ENCODE data around the gene ARL4A.
"Not testable (repeated sequence)": the region's sequence is repeated elsewhere in the genome, so short reads cannot be mapped to it uniquely, and the experiment has no call there.

The ARL4A gene

GRCh38 chr7:12646139-12646538 lies 41.3 kb upstream of the ARL4A start:
- no peak for TF ChIP-seq TAF1 (IDR thresholded peaks at IDR 0.05; ENCODE audit: low read depth, low read length)
- TF ChIP-seq POU2F2 (IDR thresholded peaks at IDR 0.05; ENCODE audit: low read depth, low read length), result no peak
- no peak for TF ChIP-seq POLR2A (IDR thresholded peaks at IDR 0.05; ENCODE audit: low read depth, low read length)
- no peak for TF ChIP-seq PAX5 (IDR thresholded peaks at IDR 0.05; ENCODE audit: insufficient read depth, low read length, severe bottlenecking)
- TF ChIP-seq POLR2AphosphoS5 (IDR thresholded peaks at IDR 0.05; ENCODE audit: low read depth, low read length), result no peak
- no peak for TF ChIP-seq SPI1 (IDR thresholded peaks at IDR 0.05; ENCODE audit: low read depth, low read length)
- DNase-seq (ENCODE audit: insufficient read length, low spot score) (no peak), FAIRE-seq (no peak)

DNA sequence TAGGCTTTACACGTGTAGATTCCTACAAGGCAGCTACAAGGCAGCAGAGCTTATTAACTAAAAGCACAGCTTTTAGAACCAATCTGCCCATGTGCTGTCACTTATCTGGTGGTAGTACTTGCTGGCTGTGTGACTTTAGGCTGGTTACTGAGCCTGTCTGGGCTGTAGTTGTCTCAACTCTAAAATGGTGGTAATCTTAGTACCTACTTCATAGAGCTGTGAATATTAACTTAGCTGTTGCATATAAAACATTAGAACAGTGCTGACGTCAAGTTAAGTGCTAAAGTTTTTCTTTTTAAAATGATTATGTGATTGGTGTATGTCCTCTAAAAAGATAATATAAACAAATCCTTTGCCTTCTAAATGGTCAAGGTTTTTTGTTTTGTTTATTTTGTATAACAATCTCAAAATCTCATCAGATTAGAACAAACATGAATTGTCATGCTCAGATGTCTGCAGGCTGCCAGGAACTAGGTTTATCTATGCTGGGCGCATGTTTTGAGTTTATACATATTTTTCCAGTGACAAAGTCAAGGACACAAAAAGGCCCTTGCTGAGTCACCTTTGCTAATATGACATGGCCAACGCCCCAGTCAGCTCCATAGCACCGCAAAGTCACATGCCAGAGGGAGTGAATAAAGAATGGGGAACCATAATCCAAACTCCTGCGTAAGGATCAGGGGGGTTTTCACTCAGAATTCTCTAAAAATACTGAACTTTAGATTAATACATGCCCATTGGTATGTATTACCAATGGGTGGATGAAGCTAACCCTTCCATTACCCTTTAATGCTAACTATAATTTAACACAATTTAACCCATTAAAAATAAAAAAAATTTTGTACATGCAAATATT lies 39.8 kb upstream of the ARL4A start:
- TF ChIP-seq POU2F2 (IDR thresholded peaks at IDR 0.05; ENCODE audit: low read depth, low read length) (no peak), TAF1 (IDR thresholded peaks at IDR 0.05; ENCODE audit: low read depth, low read length) (no peak), POLR2A (IDR thresholded peaks at IDR 0.05; ENCODE audit: low read depth, low read length) (no peak), POLR2AphosphoS5 (IDR thresholded peaks at IDR 0.05; ENCODE audit: low read depth, low read length) (no peak)
- DNase-seq (ENCODE audit: insufficient read length, low spot score), result no peak
- no peak for FAIRE-seq

- no peak for TF ChIP-seq POLR2A (IDR thresholded peaks at IDR 0.05; ENCODE audit: low read depth, low read length)
- FAIRE-seq, result no peak
- DNase-seq (ENCODE audit: insufficient read length, low spot score), result no peak
Observed at GRCh38 chr7:12648704-12649261, 38.6 kb upstream of the ARL4A start.

GRCh38 chr7:12649348-12649747 lies 38.1 kb upstream of the ARL4A start:
- FAIRE-seq (no peak), DNase-seq (ENCODE audit: insufficient read length, low spot score) (no peak)
- no peak for TF ChIP-seq POLR2A (IDR thresholded peaks at IDR 0.05; ENCODE audit: low read depth, low read length)
- TF ChIP-seq SPI1 (IDR thresholded peaks at IDR 0.05; ENCODE audit: low read depth, low read length), result no peak
- no peak for TF ChIP-seq POU2F2 (IDR thresholded peaks at IDR 0.05; ENCODE audit: low read depth, low read length)
- no peak for TF ChIP-seq POLR2AphosphoS5 (IDR thresholded peaks at IDR 0.05; ENCODE audit: low read depth, low read length)
- no peak for TF ChIP-seq PAX5 (IDR thresholded peaks at IDR 0.05; ENCODE audit: insufficient read depth, low read length, severe bottlenecking)
- TF ChIP-seq TAF1 (IDR thresholded peaks at IDR 0.05; ENCODE audit: low read depth, low read length), result no peak

GRCh38 chr7:12650080-12650479 lies 37.4 kb upstream of the ARL4A start:
- no peak for TF ChIP-seq SPI1 (IDR thresholded peaks at IDR 0.05; ENCODE audit: low read depth, low read length)
- no peak for TF ChIP-seq PAX5 (IDR thresholded peaks at IDR 0.05; ENCODE audit: insufficient read depth, low read length, severe bottlenecking)
- no peak for TF ChIP-seq POLR2A (IDR thresholded peaks at IDR 0.05; ENCODE audit: low read depth, low read length)
- TF ChIP-seq TAF1 (IDR thresholded peaks at IDR 0.05; ENCODE audit: low read depth, low read length), result no peak
- TF ChIP-seq POLR2AphosphoS5 (IDR thresholded peaks at IDR 0.05; ENCODE audit: low read depth, low read length), result no peak
- no peak for TF ChIP-seq POU2F2 (IDR thresholded peaks at IDR 0.05; ENCODE audit: low read depth, low read length)
- DNase-seq (ENCODE audit: insufficient read length, low spot score), result no peak
- no peak for FAIRE-seq

GRCh38 chr7:12653110-12653509 lies 34.3 kb upstream of the ARL4A start:
- DNase-seq (ENCODE audit: insufficient read length, low spot score) (no peak), FAIRE-seq (no peak)
- no peak for TF ChIP-seq PAX5 (IDR thresholded peaks at IDR 0.05; ENCODE audit: insufficient read depth, low read length, severe bottlenecking)
- no peak for TF ChIP-seq POU2F2 (IDR thresholded peaks at IDR 0.05; ENCODE audit: low read depth, low read length)
- no peak for TF ChIP-seq SPI1 (IDR thresholded peaks at IDR 0.05; ENCODE audit: low read depth, low read length)
- no peak for TF ChIP-seq TAF1 (IDR thresholded peaks at IDR 0.05; ENCODE audit: low read depth, low read length)
- TF ChIP-seq POLR2A (IDR thresholded peaks at IDR 0.05; ENCODE audit: low read depth, low read length), result no peak
- TF ChIP-seq POLR2AphosphoS5 (IDR thresholded peaks at IDR 0.05; ENCODE audit: low read depth, low read length), result no peak

DNA sequence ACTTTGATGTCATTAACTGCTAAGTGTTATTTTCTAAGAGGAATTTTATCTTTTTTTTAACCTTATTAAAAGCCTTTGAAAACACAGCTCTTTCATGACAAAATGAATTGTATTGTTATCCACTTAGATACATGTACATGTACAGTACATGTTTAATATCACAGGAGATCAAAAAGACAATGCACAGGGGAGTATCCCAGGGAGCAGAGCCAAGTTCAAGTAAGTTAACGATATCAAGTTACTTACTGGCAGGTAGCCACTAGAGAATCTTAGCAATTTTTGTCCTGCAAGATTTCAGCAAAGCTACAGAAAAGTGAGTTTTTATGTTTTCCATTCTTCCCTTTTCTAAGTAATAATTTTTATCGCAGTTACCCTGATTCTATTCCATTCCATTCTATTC lies 33.9 kb upstream of the ARL4A start:
- no peak for DNase-seq (ENCODE audit: insufficient read length, low spot score)
- FAIRE-seq, result no peak
- TF ChIP-seq TAF1 (IDR thresholded peaks at IDR 0.05; ENCODE audit: low read depth, low read length) (no peak), SPI1 (IDR thresholded peaks at IDR 0.05; ENCODE audit: low read depth, low read length) (no peak), POLR2AphosphoS5 (IDR thresholded peaks at IDR 0.05; ENCODE audit: low read depth, low read length) (no peak), POLR2A (IDR thresholded peaks at IDR 0.05; ENCODE audit: low read depth, low read length) (no peak), PAX5 (IDR thresholded peaks at IDR 0.05; ENCODE audit: insufficient read depth, low read length, severe bottlenecking) (no peak)

- FAIRE-seq (no peak), DNase-seq (ENCODE audit: insufficient read length, low spot score) (no peak)
- TF ChIP-seq SPI1 (IDR thresholded peaks at IDR 0.05; ENCODE audit: low read depth, low read length), result no peak
- no peak for TF ChIP-seq TAF1 (IDR thresholded peaks at IDR 0.05; ENCODE audit: low read depth, low read length)
- no peak for TF ChIP-seq POU2F2 (IDR thresholded peaks at IDR 0.05; ENCODE audit: low read depth, low read length)
- TF ChIP-seq PAX5 (IDR thresholded peaks at IDR 0.05; ENCODE audit: insufficient read depth, low read length, severe bottlenecking), result no peak
Observed at GRCh38 chr7:12655161-12655560, 32.3 kb upstream of the ARL4A start.

DNA sequence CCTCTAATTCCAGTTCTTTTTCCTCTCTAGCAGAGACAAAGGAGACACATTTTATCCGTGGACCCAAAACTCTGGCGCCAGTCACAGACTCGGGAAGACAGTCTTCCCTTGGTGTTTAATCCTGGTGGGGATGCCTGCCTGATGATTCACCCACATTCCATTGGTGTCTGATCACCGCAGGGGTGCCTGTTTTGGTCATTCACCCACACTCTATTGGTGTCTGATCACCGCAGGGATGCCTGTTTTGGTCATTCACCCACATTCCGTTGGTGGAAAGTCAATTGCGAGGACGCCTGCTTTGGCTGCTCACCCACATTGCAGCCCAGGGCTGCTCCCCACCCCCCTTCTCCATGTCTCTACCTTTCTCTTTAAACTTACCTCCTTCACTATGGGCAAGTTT lies 27.0 kb upstream of the ARL4A start:
- DNase-seq (ENCODE audit: insufficient read length, low spot score); FAIRE-seq: not testable (repeated sequence)

DNA sequence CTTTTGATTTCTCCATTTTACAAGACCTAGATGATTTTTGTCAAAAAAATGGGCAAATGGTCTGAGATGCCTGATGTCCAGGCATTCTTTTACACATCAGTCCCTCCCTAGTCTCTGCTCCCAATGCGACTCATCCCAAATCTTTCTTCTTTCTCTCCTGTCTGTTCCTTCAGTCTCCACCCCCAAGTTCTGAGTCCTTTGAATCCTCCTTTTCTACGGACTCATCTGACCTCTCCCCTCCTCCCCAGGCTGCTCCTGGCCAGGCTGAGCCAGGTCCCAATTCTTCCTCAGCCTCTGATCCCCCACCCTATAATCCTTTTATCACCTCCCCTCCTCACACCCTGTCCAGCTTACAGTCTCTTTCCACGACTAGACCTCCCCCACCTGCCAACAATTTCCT lies 26.4 kb upstream of the ARL4A start:
- DNase-seq (ENCODE audit: insufficient read length, low spot score); FAIRE-seq: not testable (repeated sequence)

GRCh38 chr7:12661581-12661980 lies 25.9 kb upstream of the ARL4A start:
- DNase-seq (ENCODE audit: insufficient read length, low spot score), result no peak
- no peak for FAIRE-seq
- no peak for TF ChIP-seq TAF1 (IDR thresholded peaks at IDR 0.05; ENCODE audit: low read depth, low read length)

Data from GM12891 (cell line).